HG02973 (cell line): ENCODE results near the gene FPR2.
"Not testable (repeated sequence)": the region's sequence is repeated elsewhere in the genome, so short reads cannot be mapped to it uniquely, and the experiment has no call there.

Experiments used
- ATAC-seq: cut with Tn5 transposase; IDR thresholded peaks from one replicate; pipeline ENCODE4 v1.9.1; 2021; ENCODE audit warnings: moderate library complexity; ENCODE audit not compliant: unreplicated experiment

FPR2 gene

DNA sequence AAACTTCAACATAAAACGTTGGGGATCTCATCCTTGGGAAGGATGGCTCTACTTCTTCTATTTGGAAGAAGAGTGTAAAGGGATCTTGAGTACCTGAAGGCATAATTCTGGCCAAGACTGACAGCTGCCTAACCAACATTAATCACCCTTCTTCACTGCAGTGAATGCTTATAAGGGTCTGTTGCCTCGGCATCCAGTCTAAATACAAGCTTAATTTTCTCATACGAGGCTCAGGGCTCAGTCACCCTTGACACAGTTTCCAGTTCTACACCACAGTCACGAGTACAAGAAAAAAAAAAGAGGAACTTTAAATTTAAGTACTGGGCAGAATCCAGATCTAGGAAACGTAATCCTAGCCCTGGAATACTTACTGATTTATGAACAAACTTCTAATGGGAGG lies 43.0 kb downstream of the FPR2 start:
- ATAC-seq: no peak

DNA sequence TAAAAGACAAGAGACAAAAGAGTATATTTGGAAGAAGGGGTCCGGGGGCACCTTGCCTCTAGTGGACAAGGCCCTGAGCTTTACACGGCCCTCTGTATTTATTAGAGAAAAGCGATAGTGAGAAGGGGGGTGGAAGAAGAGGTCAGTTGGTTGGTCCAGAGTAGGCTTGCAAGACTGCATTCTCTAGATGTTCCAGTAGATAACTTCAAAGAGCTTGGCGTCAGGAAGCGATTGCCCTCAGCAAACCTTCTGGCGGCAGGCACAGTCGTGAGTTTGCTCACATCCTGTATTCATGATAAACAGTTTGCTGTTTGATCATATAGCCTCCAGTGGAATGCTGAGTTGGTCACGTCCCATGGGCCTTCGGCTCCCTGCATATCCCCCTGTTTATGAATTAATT lies 43.8 kb downstream of the FPR2 start:
- ATAC-seq: not testable (repeated sequence)

DNA sequence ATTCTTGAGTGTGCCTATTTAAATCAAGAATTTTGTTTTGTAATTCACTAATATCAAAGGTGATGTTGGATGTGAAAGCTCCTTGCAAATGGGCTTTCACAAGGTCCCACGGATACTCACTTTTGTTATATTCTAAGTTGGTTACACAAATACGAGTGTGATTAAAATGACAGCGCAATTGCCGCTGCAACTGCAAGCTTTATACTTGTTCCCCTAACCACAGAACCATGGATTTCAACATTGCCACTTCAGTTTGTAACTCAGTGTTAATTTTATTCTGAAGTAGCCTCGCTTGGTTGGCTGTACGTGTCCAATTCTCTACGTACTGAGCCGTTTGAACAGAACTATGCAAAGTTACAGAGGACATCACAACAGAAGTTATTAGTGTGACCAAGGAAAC lies 44.4 kb downstream of the FPR2 start:
- ATAC-seq: not testable (repeated sequence)

DNA sequence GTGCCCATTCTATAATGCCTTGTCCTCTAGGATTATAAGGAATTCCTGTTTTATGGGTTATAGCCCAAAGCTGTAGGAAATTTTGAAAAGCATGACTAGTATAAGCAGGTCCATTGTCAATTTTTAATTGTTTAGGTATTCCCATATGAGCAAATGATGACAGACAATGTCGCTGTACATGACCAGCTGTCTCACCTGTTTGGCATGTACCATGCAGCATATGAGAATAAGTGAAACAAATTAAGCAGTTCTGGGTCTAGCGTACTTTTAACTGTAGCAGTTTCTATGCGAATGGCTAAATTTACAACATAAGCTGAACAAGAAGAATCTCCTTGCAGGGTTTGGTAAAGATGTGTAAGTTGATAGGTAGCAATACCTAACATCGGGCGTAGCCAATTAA lies 45.6 kb downstream of the FPR2 start:
- not testable (repeated sequence) for ATAC-seq

DNA sequence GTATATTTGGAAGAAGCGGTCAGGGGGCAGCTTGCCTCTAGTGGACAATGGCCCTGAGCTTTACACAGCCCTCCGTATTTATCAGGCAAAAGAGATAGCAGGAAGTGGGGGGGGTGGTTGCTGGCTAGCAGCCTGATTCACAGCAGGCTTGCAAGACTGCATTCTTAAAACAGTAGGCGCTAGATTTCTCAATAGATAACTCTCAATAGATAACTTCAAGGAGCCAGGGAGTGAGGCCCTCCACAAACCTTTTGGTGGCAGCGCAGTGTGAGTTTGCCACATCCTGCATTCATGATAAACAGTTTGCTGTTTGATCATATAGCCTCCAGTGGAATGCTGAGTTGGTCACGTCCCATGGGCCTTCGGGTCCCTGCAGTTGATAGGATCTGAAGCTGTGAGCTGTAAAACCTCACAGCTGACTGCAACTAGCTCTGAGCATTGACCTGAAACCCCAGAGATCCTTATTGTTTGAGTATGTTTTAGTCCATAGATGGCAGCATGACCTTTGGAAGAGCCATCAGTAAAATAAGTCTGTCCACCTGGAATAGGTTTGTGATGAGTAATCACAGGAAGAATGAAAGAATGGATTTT lies 46.2 kb downstream of the FPR2 start:
- ATAC-seq: no peak

DNA sequence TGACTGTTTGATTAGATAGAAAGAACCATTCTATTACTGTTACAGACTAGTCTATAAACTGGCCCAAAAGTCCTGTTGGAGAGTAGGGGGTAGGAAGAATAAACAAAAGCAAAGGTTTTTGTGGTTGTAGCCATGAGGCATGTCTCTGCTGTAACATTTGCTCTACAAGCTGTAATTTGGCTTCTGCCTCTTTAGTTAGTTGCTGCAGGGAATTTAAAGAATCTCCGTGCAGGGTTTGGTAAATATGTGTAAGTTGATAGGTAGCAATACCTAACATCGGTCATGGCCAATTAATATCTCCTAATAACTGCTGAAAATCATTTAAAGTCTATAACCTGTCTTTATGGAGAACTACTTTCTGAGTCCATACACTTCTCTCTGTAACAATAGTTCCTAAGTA lies 46.9 kb downstream of the FPR2 start:
- ATAC-seq: no peak

DNA sequence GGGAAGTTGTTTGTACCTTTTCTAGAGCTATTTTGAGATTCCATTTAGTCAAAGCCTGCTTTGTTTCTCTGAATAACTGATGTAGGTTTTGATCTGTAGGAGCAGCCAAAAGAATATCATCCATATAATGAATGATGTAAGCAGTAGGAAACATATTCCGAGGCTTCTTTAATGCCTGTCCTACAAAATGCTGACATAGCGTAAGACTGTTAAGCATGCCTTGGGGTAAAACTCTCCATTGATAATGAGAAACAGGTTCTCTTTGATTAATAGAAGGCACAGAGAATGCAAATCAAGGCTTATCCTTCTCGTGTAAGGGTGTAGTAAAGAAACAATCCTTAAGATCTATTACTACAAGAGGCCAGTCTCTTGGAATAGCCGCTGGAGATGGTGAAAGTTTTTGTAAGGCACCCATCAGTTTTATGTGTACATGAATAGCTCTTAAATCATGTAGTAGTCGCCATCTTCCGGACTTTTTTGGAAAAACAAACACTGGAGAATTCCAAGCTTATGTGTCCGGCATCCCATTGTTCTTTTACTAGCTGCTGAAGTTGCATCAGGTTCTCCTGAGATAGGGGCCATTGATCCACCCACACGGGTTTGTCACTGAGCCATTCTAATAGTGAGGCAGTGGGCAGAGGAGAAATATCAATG lies 47.5 kb downstream of the FPR2 start:
- no peak for ATAC-seq

DNA sequence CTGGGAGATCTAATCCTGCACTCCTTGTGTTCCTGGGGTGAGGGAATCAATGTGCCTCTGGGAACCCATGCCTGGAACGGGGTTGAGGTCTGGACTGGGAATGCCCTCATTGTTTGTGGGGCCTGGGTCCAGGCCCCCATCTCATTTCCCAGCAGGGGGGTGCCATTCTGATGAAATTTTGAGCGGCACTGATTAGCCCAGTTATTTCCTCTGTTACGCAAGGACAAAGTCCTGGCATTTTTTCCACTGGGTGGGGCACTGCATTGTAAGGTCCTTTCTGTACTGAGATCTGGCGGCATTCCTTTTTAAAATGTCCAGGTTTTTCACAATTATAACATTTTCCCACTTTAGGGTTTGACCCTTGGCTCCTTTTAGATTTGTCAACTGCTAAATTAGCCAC lies 48.8 kb downstream of the FPR2 start:
- ATAC-seq: no peak

DNA sequence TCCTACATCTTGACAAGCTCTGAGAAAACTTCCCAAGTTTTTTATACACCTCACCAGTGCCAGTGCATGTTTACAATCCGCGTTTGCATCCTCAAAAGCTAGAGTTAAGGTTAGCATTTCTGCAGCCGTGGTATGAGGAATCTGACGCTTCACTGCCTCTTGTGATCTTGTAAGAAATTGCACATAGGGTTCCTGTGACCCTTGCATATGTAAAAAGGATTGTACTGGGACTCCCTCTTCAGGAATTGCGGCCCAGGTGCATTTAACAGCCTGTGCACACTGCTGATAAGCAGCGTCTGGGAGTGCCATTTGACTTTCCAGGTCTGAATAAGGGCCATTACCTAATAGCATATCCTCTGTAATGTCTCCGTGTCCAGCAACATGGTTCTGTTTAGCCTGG lies 49.2 kb downstream of the FPR2 start:
- ATAC-seq: no peak

DNA sequence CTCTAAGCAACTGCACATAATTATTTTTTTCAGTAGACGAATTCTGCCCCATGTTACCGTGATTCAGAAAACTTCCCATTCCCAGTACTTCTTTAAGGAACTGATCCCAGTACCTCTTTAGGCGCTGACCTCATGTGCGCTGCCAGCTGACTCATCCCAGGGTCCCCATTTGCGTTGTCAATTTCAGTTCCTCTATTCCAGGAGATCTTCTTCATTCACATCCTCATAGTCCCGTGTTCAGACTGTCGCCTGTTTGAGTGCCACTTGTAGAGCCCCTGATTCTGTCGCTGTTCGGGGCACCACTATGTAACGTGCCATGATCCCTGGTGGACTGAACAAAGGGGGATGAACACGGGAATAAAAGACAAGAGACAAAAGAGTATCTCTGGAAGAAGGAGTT lies 50.4 kb downstream of the FPR2 start:
- no peak for ATAC-seq

DNA sequence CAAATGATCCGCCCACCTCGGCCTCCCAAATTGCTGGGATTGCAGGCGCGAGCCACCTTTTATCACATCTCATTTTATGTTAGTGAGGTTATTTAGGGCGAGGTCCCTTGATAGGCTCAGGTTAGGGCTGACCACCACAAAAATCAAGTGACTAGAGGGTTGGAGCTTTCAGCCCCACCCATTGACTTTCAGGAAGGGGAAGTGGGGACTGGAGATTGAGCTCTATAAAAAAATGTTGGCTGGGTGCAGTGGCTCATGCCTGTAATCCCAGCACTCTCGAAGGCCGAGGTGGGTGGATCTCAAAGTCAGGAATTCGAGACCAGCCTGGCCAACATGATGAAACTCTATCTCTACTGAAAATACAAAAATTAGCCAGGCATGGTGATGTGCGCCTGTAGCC lies 54.1 kb downstream of the FPR2 start:
- no peak for ATAC-seq

DNA sequence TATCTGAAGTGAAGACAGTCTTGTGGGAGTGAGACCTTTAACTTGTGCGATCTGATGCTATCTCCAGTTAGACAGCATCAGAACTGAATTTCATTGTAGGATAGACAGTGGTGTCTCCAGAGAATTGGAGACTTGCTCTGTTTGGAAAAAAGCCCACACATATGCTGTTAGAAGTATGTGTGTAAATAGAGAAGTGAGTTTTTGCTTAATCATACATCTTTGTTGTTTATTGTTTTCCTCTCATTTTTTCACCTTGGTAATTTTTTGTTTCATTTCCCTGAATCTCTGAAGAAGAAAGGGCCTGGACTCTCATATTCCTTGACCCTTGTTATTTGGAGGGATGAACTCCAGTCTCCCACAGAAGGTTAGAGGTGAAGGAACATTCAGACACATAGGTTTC lies 55.7 kb downstream of the FPR2 start:
- no peak for ATAC-seq

DNA sequence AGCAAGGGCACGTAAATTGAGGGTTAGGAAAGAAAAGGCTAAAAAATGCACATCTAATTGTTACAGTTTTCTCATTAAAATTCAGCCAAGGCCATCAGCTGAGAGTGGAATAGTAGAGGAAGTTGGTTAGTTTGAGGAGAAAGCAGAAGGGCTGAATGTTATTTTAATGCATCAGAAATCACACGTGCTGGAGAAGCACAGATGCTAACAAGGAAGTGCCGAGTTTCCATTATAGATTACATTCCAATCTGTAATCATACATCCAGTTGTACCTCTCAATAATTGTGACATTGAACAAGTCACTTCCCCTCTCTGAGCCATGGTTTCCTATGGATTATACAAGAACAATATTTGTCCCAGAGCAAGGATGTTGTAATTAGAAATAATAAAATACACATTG lies 59.0 kb downstream of the FPR2 start:
- no peak for ATAC-seq
